ENCODE results near the gene SEPTIN8.

The SEPTIN8 gene

GRCh38 chr5:132750471-132751230 lies 26.4 kb downstream of the SEPTIN8 start:
- DNase-seq (ENCODE audit: low spot score) (peak; percentile 3), FAIRE-seq (no peak)

- FAIRE-seq, result no peak
These were observed 27.5 kb downstream of the SEPTIN8 start for GRCh38 chr5:132749506-132749905.

GRCh38 chr5:132748522-132749000 lies 28.5 kb downstream of the SEPTIN8 start:
- peak; percentile 6 for DNase-seq (ENCODE audit: low spot score)
- no peak for FAIRE-seq

More at GRCh38 chr5:132749506-132749905, 27.5 kb downstream of the SEPTIN8 start:
- DNase-seq (ENCODE audit: low spot score), result peak; percentile 3

- DNase-seq (ENCODE audit: low spot score), result peak; percentile 2
- no peak for FAIRE-seq
These were observed 29.2 kb downstream of the SEPTIN8 start for GRCh38 chr5:132747616-132748440.

GRCh38 chr5:132746954-132747615 lies 30.0 kb downstream of the SEPTIN8 start, which contains the start of gene CCNI2:
TSS of gene CCNI2 (plus strand) at chr5:132747426. CDS start at chr5:132747496, 70 bp downstream.
- DNase-seq (ENCODE audit: low spot score), result peak; percentile 20
- FAIRE-seq, result peak; percentile 5

- FAIRE-seq, result no peak
- DNase-seq (ENCODE audit: low spot score), result no peak
These were observed 30.5 kb downstream of the SEPTIN8 start for GRCh38 chr5:132746592-132746953.

GRCh38 chr5:132744659-132745058 lies 32.4 kb downstream of the SEPTIN8 start:
- DNase-seq (ENCODE audit: low spot score) (no peak), FAIRE-seq (no peak)

GRCh38 chr5:132742626-132743025 lies 34.4 kb downstream of the SEPTIN8 start:
- DNase-seq (ENCODE audit: low spot score) (no peak), FAIRE-seq (no peak)

GRCh38 chr5:132742158-132742557 lies 34.9 kb downstream of the SEPTIN8 start:
- no peak for DNase-seq (ENCODE audit: low spot score)
- no peak for FAIRE-seq

GRCh38 chr5:132739232-132739631 lies 37.8 kb downstream of the SEPTIN8 start:
- FAIRE-seq, result no peak
- DNase-seq (ENCODE audit: low spot score), result no peak

GRCh38 chr5:132737982-132738681 lies 38.9 kb downstream of the SEPTIN8 start:
- FAIRE-seq (no peak), DNase-seq (ENCODE audit: low spot score) (no peak)

- peak; percentile 100 for DNase-seq (ENCODE audit: low spot score)
- peak; percentile 94 for FAIRE-seq
These were observed 39.9 kb downstream of the SEPTIN8 start, which contains the start of gene KIF3A for GRCh38 chr5:132736853-132737833. TSS of gene KIF3A (minus strand) at chr5:132737546. CDS start at chr5:132737419, 127 bp downstream.

- DNase-seq (ENCODE audit: low spot score), result no peak
These were observed 42.4 kb downstream of the SEPTIN8 start for GRCh38 chr5:132734687-132735086.

GRCh38 chr5:132733499-132734148 lies 43.4 kb downstream of the SEPTIN8 start:
- FAIRE-seq (no peak), DNase-seq (ENCODE audit: low spot score) (no peak)

More at GRCh38 chr5:132734687-132735086, 42.4 kb downstream of the SEPTIN8 start:
- no peak for FAIRE-seq

GRCh38 chr5:132729896-132730295 lies 47.1 kb downstream of the SEPTIN8 start:
- DNase-seq (ENCODE audit: low spot score) (no peak), FAIRE-seq (no peak)

GRCh38 chr5:132725745-132726144 lies 51.3 kb downstream of the SEPTIN8 start:
- DNase-seq (ENCODE audit: low spot score) (no peak), FAIRE-seq (no peak)

GRCh38 chr5:132718544-132719312 lies 58.3 kb downstream of the SEPTIN8 start:
- DNase-seq (ENCODE audit: low spot score), result no peak
- FAIRE-seq, result no peak
